ENCODE data around the gene DPP7.

The DPP7 gene

GRCh38 chr9:137086531-137087408, 27.8 kb downstream of the DPP7 start, which contains the start of gene MAN1B1:
Gene MAN1B1 (plus strand): TSS chr9:137086985. CDS start chr9:137087000, 15 bp downstream.
- DNase-seq (ENCODE audit: low read depth) = peak; percentile 99

GRCh38 chr9:137085920-137086530, 28.5 kb downstream of the DPP7 start:
- DNase-seq (ENCODE audit: low read depth) = no peak

GRCh38 chr9:137084526-137084925, 30.0 kb downstream of the DPP7 start:
- DNase-seq (ENCODE audit: low read depth) = no peak

- DNase-seq (ENCODE audit: low read depth) = no peak
Observed at GRCh38 chr9:137083394-137084004, 31.0 kb downstream of the DPP7 start.

- DNase-seq (ENCODE audit: low read depth) = no peak
Observed at GRCh38 chr9:137082925-137083290, 31.6 kb downstream of the DPP7 start.

GRCh38 chr9:137082222-137082924, 32.2 kb downstream of the DPP7 start:
- no peak for DNase-seq (ENCODE audit: low read depth)

GRCh38 chr9:137080260-137081122, 34.0 kb downstream of the DPP7 start:
- no peak for DNase-seq (ENCODE audit: low read depth)

GRCh38 chr9:137079401-137079787, 35.1 kb downstream of the DPP7 start:
- no peak for DNase-seq (ENCODE audit: low read depth)

GRCh38 chr9:137078701-137079400, 35.7 kb downstream of the DPP7 start:
- DNase-seq (ENCODE audit: low read depth) = no peak

GRCh38 chr9:137077758-137078693, 36.5 kb downstream of the DPP7 start:
- no peak for DNase-seq (ENCODE audit: low read depth)

GRCh38 chr9:137077010-137077747, 37.4 kb downstream of the DPP7 start, which contains the start of gene UAP1L1:
Gene UAP1L1 (plus strand): TSS chr9:137077517. CDS start chr9:137077533, 16 bp downstream.
- peak; percentile 24 for DNase-seq (ENCODE audit: low read depth)

- no peak for DNase-seq (ENCODE audit: low read depth)
Observed at GRCh38 chr9:137076636-137077009, 37.9 kb downstream of the DPP7 start.

GRCh38 chr9:137075275-137075775, 39.2 kb downstream of the DPP7 start:
- DNase-seq (ENCODE audit: low read depth) = no peak

- DNase-seq (ENCODE audit: low read depth) = no peak
Observed at GRCh38 chr9:137074657-137075274, 39.8 kb downstream of the DPP7 start.

GRCh38 chr9:137073992-137074399, 40.5 kb downstream of the DPP7 start:
- DNase-seq (ENCODE audit: low read depth) = no peak

- DNase-seq (ENCODE audit: low read depth) = no peak
Observed at GRCh38 chr9:137071282-137071681, 43.3 kb downstream of the DPP7 start.

GRCh38 chr9:137070906-137071275, 43.6 kb downstream of the DPP7 start:
- no peak for DNase-seq (ENCODE audit: low read depth)

GRCh38 chr9:137070201-137070905, 44.2 kb downstream of the DPP7 start, which contains the start of gene SAPCD2:
Gene SAPCD2 (minus strand): TSS chr9:137070557. CDS start chr9:137070460, 97 bp downstream.
- peak; percentile 81 for DNase-seq (ENCODE audit: low read depth)
